Islet of Langerhans (tissue), 1 donor: ENCODE measurements around the gene DEFB123.

ENCODE experiments used
- FAIRE-seq: peaks from one replicate; lab custom pipeline; 2011; peaks lifted over from hg19 to GRCh38; lab: Jason Lieb, UNC

DEFB123 gene

GRCh38 chr20:31474097-31474436 lies 33.6 kb downstream of the DEFB123 start:
- FAIRE-seq, result no peak

- no peak for FAIRE-seq
Observed at GRCh38 chr20:31474758-31475427, 34.5 kb downstream of the DEFB123 start, which contains the start of the genes DEFB124 and REM1. Gene DEFB124 (minus strand): TSS chr20:31475127. CDS start chr20:31473013, 2,114 bp downstream. Gene REM1 (plus strand): TSS chr20:31475288. CDS start chr20:31476446, 1,158 bp downstream.

- FAIRE-seq, result no peak
Observed at GRCh38 chr20:31475472-31476293, 35.3 kb downstream of the DEFB123 start.

GRCh38 chr20:31476294-31476585 lies 35.8 kb downstream of the DEFB123 start:
- no peak for FAIRE-seq

- FAIRE-seq, result no peak
Observed at GRCh38 chr20:31476643-31477215, 36.3 kb downstream of the DEFB123 start.

GRCh38 chr20:31484001-31484400 lies 43.6 kb downstream of the DEFB123 start:
- no peak for FAIRE-seq

- FAIRE-seq, result no peak
Observed at GRCh38 chr20:31485450-31486339, 45.3 kb downstream of the DEFB123 start.

- no peak for FAIRE-seq
Observed at GRCh38 chr20:31488115-31488514, 47.7 kb downstream of the DEFB123 start.

GRCh38 chr20:31489152-31489551 lies 48.7 kb downstream of the DEFB123 start:
- no peak for FAIRE-seq

GRCh38 chr20:31490752-31491151 lies 50.3 kb downstream of the DEFB123 start:
- FAIRE-seq, result no peak

- FAIRE-seq, result no peak
Observed at GRCh38 chr20:31494131-31494530, 53.7 kb downstream of the DEFB123 start.

- FAIRE-seq, result no peak
Observed at GRCh38 chr20:31496761-31497295, 56.4 kb downstream of the DEFB123 start.

GRCh38 chr20:31497838-31498540 lies 57.6 kb downstream of the DEFB123 start:
- FAIRE-seq, result no peak
